ENCODE measurements around the gene LRP2.
"Not testable (repeated sequence)": the region's sequence is repeated elsewhere in the genome, so short reads cannot be mapped to it uniquely, and the experiment has no call there.

LRP2 gene

GRCh38 chr2:169362118-169362893 lies at the start of gene LRP2:
LRP2 (minus strand) TSS chr2:169362534; CDS start chr2:169362399, 135 bp downstream.
- DNase-seq (ENCODE audit: low read depth in 3 of 3), result peak in 1 of 3 donors; percentile 17

GRCh38 chr2:169406891-169407290 lies 44.6 kb upstream of the LRP2 start:
- DNase-seq (ENCODE audit: low read depth in 3 of 3), result no peak

GRCh38 chr2:169399491-169399890 lies 37.2 kb upstream of the LRP2 start:
- not testable (repeated sequence) for DNase-seq (ENCODE audit: low read depth in 3 of 3)

- DNase-seq (ENCODE audit: low read depth in 3 of 3), result no peak
Observed at GRCh38 chr2:169397697-169398096, 35.4 kb upstream of the LRP2 start.

GRCh38 chr2:169395821-169396374 lies 33.6 kb upstream of the LRP2 start:
- no peak for DNase-seq (ENCODE audit: low read depth in 3 of 3)

- DNase-seq (ENCODE audit: low read depth in 3 of 3), result no peak
Observed at GRCh38 chr2:169393068-169393590, 30.8 kb upstream of the LRP2 start.

- DNase-seq (ENCODE audit: low read depth in 3 of 3), result no peak
Observed at GRCh38 chr2:169391236-169391635, 28.9 kb upstream of the LRP2 start.

GRCh38 chr2:169388161-169388560 lies 25.8 kb upstream of the LRP2 start:
- no peak for DNase-seq (ENCODE audit: low read depth in 3 of 3)

- DNase-seq (ENCODE audit: low read depth in 3 of 3), result no peak
Observed at GRCh38 chr2:169386722-169387121, 24.4 kb upstream of the LRP2 start.

- no peak for DNase-seq (ENCODE audit: low read depth in 3 of 3)
Observed at GRCh38 chr2:169384816-169385215, 22.5 kb upstream of the LRP2 start.

- no peak for DNase-seq (ENCODE audit: low read depth in 3 of 3)
Observed at GRCh38 chr2:169372561-169372960, 10.2 kb upstream of the LRP2 start.

- no peak for DNase-seq (ENCODE audit: low read depth in 3 of 3)
Observed at GRCh38 chr2:169366066-169366465, 3.7 kb upstream of the LRP2 start.

- DNase-seq (ENCODE audit: low read depth in 3 of 3), result no peak
Observed at GRCh38 chr2:169365029-169365480, 2.7 kb upstream of the LRP2 start.

- DNase-seq (ENCODE audit: low read depth in 3 of 3), result peak in 2 of 3 donors; percentile 17 to 21
Observed at GRCh38 chr2:169363560-169364150, 1.3 kb upstream of the LRP2 start.

GRCh38 chr2:169362894-169363559 lies 693 bp upstream of the LRP2 start:
- peak in 1 of 3 donors; percentile 1 for DNase-seq (ENCODE audit: low read depth in 3 of 3)

- DNase-seq (ENCODE audit: low read depth in 3 of 3), result peak in 1 of 3 donors; percentile 1
Observed at GRCh38 chr2:169361706-169362117, 622 bp downstream of the LRP2 start.

GRCh38 chr2:169360984-169361705 lies 1.2 kb downstream of the LRP2 start:
- no peak for DNase-seq (ENCODE audit: low read depth in 3 of 3)

- DNase-seq (ENCODE audit: low read depth in 3 of 3), result no peak
Observed at GRCh38 chr2:169358016-169358415, 4.3 kb downstream of the LRP2 start.

GRCh38 chr2:169354244-169354643 lies 8.1 kb downstream of the LRP2 start:
- DNase-seq (ENCODE audit: low read depth in 3 of 3), result no peak

GRCh38 chr2:169351725-169352124 lies 10.6 kb downstream of the LRP2 start:
- no peak for DNase-seq (ENCODE audit: low read depth in 3 of 3)

GRCh38 chr2:169349535-169349934 lies 12.8 kb downstream of the LRP2 start:
- DNase-seq (ENCODE audit: low read depth in 3 of 3), result no peak
